ENCODE data around the gene IFITM2. TPM values are rescaled to one million over a fixed set of nuclear protein-coding genes. Genes with fewer than 3 reads are reported as not detected.
"Not testable (repeated sequence)": the region's sequence is repeated elsewhere in the genome, so short reads cannot be mapped to it uniquely, and the experiment has no call there.

The IFITM2 gene
- total and polyA plus RNA-seq, 5 donors: 180 to 393 (median 266) TPM

DNA sequence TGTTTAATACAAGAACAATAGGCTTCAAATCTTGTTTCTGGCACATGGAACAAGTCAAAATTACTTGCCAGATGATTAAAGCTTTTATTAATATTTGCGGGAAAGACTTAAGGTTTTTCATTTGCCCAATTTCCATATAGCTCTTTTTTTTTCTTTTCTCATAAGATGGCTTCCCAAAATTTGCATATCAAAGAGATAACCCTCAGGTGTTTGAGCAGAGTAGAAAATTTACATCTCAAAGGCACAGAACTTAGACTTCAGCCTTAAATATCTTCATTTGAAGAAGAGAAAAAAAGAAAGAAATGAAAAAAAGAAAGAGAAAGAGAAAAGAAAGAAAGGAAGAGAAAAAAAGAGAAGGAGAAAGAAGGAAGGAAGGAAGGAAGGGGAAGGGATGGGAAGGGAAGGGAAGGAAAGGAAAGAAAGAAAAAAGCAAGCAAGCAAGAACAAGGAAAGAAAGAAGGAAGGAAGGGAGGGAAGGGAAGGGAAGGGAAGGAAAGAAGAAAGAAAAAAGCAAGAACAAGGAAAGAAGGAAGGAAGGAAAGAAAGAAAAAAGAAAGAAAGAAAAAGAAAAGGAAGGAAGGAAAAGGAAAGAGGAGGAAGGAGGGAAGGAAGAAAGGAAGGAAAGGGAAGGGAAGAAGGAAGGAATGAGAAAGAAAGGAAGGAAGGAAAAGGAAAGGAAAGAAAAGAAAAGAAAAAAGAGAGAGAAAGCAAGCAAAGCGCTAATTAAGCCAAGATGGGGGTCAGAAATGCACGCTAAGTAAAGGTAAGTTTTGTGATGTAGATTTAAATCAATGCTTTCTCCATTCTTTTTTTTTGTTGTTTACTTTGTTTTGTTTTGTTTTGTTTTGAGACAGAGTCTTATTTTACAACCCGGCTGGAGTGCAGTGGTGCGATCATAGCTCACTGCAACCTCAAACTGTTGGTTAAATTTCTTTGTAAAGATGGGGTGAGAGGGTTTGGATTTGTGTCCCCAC, 33.2 kb downstream of the IFITM2 start:
- H3K27me3 ChIP-seq (ENCODE audit: control insufficient read depth, insufficient read depth): no peaks in the 10 kb centered on the region
- H3K4me3 ChIP-seq (ENCODE audit: low read length): no peak overlapping the region
- peaks cover 2% of the 10 kb centered on the region for H3K4me1 ChIP-seq (ENCODE audit: control insufficient read depth, insufficient read depth, low read length)
- ATAC-seq (no peak), DNase-seq (peak in 1 of 3 donors; percentile 4)
- H3K27ac ChIP-seq (ENCODE audit: low read length): no peak overlapping the region
- WGBS: 60% methylated on average over 5 of the region's 5 CpGs
- no peaks in the 10 kb centered on the region for H3K9me3 ChIP-seq (ENCODE audit: control insufficient read depth, low read length)
- intact Hi-C loops (cut with DNase I): no loop called here

DNA sequence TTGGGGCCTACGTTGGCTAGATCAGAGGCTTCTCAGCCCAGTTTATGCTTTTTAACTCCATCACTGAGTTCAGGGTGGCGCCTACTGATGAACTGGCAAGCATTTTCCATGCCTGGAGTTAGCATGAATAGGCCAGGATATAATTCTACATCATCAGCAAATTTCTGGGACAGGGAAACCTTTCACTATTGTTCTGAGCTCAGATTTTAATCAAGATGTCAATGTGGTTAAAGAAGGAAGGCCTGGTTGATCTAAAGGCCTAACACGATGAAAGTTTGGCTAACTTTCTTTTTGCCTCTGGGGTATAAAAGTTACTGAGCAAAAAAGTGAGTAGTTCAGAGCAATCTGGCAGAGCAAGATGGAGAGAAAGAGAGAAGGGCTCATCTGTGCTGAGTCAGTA, 34.7 kb downstream of the IFITM2 start:
- no peak overlapping the region for H3K4me3 ChIP-seq (ENCODE audit: low read length)
- H3K4me1 ChIP-seq (ENCODE audit: control insufficient read depth, insufficient read depth, low read length): no peaks in the 10 kb centered on the region
- ATAC-seq: peak in 1 of 2 donors; percentile 69
- H3K27ac ChIP-seq (ENCODE audit: low read length): peak overlapping the region; percentile 75
- WGBS: 63% methylated on average over 3 of the region's 3 CpGs
- no peaks in the 10 kb centered on the region for H3K9me3 ChIP-seq (ENCODE audit: control insufficient read depth, low read length)
- no peak for DNase-seq
- no peaks in the 10 kb centered on the region for H3K27me3 ChIP-seq (ENCODE audit: control insufficient read depth, insufficient read depth)
- intact Hi-C loops (cut with DNase I): no loop called here

- DNase-seq (no peak), ATAC-seq (no peak)
- no peaks in the 10 kb centered on the region for H3K4me1 ChIP-seq (ENCODE audit: control insufficient read depth, insufficient read depth, low read length)
- H3K27me3 ChIP-seq (ENCODE audit: control insufficient read depth, insufficient read depth): no peaks in the 10 kb centered on the region
- intact Hi-C loops (cut with DNase I): no loop called here
- H3K9me3 ChIP-seq (ENCODE audit: control insufficient read depth, low read length): no peaks in the 10 kb centered on the region
- no peak overlapping the region for H3K27ac ChIP-seq (ENCODE audit: low read length)
- no peak overlapping the region for H3K4me3 ChIP-seq (ENCODE audit: low read length)
- 89% methylated on average over 11 of the region's 11 CpGs for WGBS
These were observed 37.4 kb downstream of the IFITM2 start for GRCh38 chr11:344836-345578.

- intact Hi-C loops (cut with DNase I): no loop called here
These were observed 38.9 kb downstream of the IFITM2 start for GRCh38 chr11:346529-346928.

DNA sequence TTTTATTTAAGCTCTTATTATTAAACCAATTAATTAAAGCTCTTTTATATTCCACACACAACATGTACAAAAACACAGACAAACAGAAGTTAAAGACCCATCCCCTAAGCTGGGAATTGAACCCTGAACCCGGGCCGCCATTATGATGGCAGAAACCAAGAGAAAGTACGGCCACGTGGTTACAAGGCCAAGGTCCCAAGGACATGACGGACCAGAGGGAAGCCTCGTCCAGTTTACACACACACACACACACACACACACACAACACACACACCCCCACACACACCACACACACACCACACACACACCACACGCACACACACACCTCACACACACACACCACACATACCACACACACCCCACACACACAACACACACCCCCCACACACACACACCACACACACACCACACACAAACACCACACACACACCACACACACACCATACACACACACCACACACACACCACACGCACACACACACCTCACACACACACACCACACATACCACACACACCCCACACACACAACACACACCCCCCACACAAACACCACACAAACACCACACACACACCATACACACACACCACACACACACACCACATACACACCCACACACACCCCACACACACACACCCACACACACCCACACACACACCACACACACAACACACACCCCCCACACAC, 41.8 kb downstream of the IFITM2 start:
- H3K9me3 ChIP-seq (ENCODE audit: control insufficient read depth, low read length); H3K27me3 ChIP-seq (ENCODE audit: control insufficient read depth, insufficient read depth); H3K4me3 ChIP-seq (ENCODE audit: low read length); H3K27ac ChIP-seq (ENCODE audit: low read length); intact Hi-C loops (cut with DNase I); H3K4me1 ChIP-seq (ENCODE audit: control insufficient read depth, insufficient read depth, low read length); ATAC-seq: not testable (repeated sequence)
- WGBS: 89% methylated on average over 8 of the region's 8 CpGs
- peak in 1 of 3 donors; percentile 11 for DNase-seq

More at GRCh38 chr11:346529-346928, 38.9 kb downstream of the IFITM2 start:
- ATAC-seq (no peak), DNase-seq (peak in 1 of 3 donors; percentile 16)
- Histone ChIP-seq H3K27ac (ENCODE audit: low read length) (no peak overlapping the region), H3K4me3 (ENCODE audit: low read length) (no peak overlapping the region), H3K27me3 (ENCODE audit: control insufficient read depth, insufficient read depth) (no peaks in the 10 kb centered on the region), H3K4me1 (ENCODE audit: control insufficient read depth, insufficient read depth, low read length) (no peaks in the 10 kb centered on the region), H3K9me3 (ENCODE audit: control insufficient read depth, low read length) (no peaks in the 10 kb centered on the region)
- 83% methylated on average over 3 of the region's 3 CpGs for WGBS

- intact Hi-C loops (cut with DNase I): loop anchor here in 1 of 4 donors (10.0 kb wide), 1 partner anchor 45 kb away; the partner anchor contains the start of gene IFITM2
- H3K4me3 ChIP-seq (ENCODE audit: low read length); H3K4me1 ChIP-seq (ENCODE audit: control insufficient read depth, insufficient read depth, low read length); H3K9me3 ChIP-seq (ENCODE audit: control insufficient read depth, low read length); ATAC-seq; H3K27ac ChIP-seq (ENCODE audit: low read length); H3K27me3 ChIP-seq (ENCODE audit: control insufficient read depth, insufficient read depth): not testable (repeated sequence)
- DNase-seq: peak in 1 of 3 donors; percentile 4
- WGBS: 71% methylated on average over 16 of the region's 16 CpGs
These were observed 42.6 kb downstream of the IFITM2 start for GRCh38 chr11:350033-350722.

GRCh38 chr11:350723-351255, 43.2 kb downstream of the IFITM2 start:
- ATAC-seq (no peak), DNase-seq (peak in 2 of 3 donors; percentile 21 to 53)
- H3K27ac ChIP-seq (ENCODE audit: low read length): no peak overlapping the region
- H3K4me3 ChIP-seq (ENCODE audit: low read length): no peak overlapping the region
- H3K4me1 ChIP-seq (ENCODE audit: control insufficient read depth, insufficient read depth, low read length): peaks cover 3% of the 10 kb centered on the region
- no peaks in the 10 kb centered on the region for H3K27me3 ChIP-seq (ENCODE audit: control insufficient read depth, insufficient read depth)
- no peaks in the 10 kb centered on the region for H3K9me3 ChIP-seq (ENCODE audit: control insufficient read depth, low read length)
- intact Hi-C loops (cut with DNase I): loop anchor here in 1 of 4 donors (10.0 kb wide), 1 partner anchor 46 kb away; the partner anchor contains the start of gene IFITM2
- WGBS: 75% methylated on average over 18 of the region's 18 CpGs

GRCh38 chr11:351411-351810, 43.8 kb downstream of the IFITM2 start:
- Histone ChIP-seq H3K27ac (ENCODE audit: low read length) (no peak overlapping the region), H3K4me1 (ENCODE audit: control insufficient read depth, insufficient read depth, low read length) (peaks cover 3% of the 10 kb centered on the region), H3K4me3 (ENCODE audit: low read length) (no peak overlapping the region), H3K9me3 (ENCODE audit: control insufficient read depth, low read length) (no peaks in the 10 kb centered on the region), H3K27me3 (ENCODE audit: control insufficient read depth, insufficient read depth) (no peaks in the 10 kb centered on the region)
- no peak for ATAC-seq
- peak in 1 of 3 donors; percentile 28 for DNase-seq
- WGBS: 97% methylated on average over 14 of the region's 14 CpGs
- intact Hi-C loops (cut with DNase I): loop anchor here in 1 of 4 donors (10.0 kb wide), 1 partner anchor 47 kb away; the partner anchor contains the start of gene IFITM2

- ATAC-seq (no peak), DNase-seq (peak in 1 of 3 donors; percentile 9)
- peaks cover 3% of the 10 kb centered on the region for H3K4me1 ChIP-seq (ENCODE audit: control insufficient read depth, insufficient read depth, low read length)
- WGBS: 94% methylated on average over 12 of the region's 12 CpGs
- no peaks in the 10 kb centered on the region for H3K27me3 ChIP-seq (ENCODE audit: control insufficient read depth, insufficient read depth)
- no peaks in the 10 kb centered on the region for H3K9me3 ChIP-seq (ENCODE audit: control insufficient read depth, low read length)
- H3K27ac ChIP-seq (ENCODE audit: low read length): peak overlapping the region; percentile 3
- intact Hi-C loops (cut with DNase I): loop anchor here in 1 of 4 donors (10.0 kb wide), 1 partner anchor 48 kb away; the partner anchor contains the start of gene IFITM2
- H3K4me3 ChIP-seq (ENCODE audit: low read length): no peak overlapping the region
These were observed 44.9 kb downstream of the IFITM2 start for GRCh38 chr11:352456-353031.
